DND-41 (cell line): ENCODE results near the gene HTT.

Experiments used
- ATAC-seq: fragments of 200-7000 bp; cut with Tn5 transposase; 3 replicates; pipeline ENCODE4 v1.9.1; 2021; ENCODE audit warnings: low read depth; ENCODE audit not compliant: insufficient read depth
- DNase-seq: peaks from one replicate; pipeline ENCODE4 v3.0.0-alpha.2; 2020
- H2AFZ ChIP-seq: 2 replicates; pipeline ENCODE4 v1.6.0; 2012; ENCODE audit warnings: low read depth, low read length
- H3K27ac ChIP-seq: 2 replicates; pipeline ENCODE4 v1.5.1; 2012; ENCODE audit warnings: low read length, inconsistent platforms
- H3K27me3 ChIP-seq: fragments of 200-600 bp; sonication (generic); 2 replicates; pipeline ENCODE4 v1.6.0; 2012; ENCODE audit warnings: low read length, mild to moderate bottlenecking, inconsistent platforms; ENCODE audit not compliant: insufficient read depth, poor library complexity
- H3K36me3 ChIP-seq: 2 replicates; pipeline ENCODE4 v1.5.1; 2012; ENCODE audit warnings: low read length, inconsistent platforms; ENCODE audit not compliant: insufficient read depth
- H3K4me1 ChIP-seq: 2 replicates; pipeline ENCODE4 v1.5.1; 2012; ENCODE audit warnings: mild to moderate bottlenecking, low read length; ENCODE audit not compliant: insufficient read depth
- H3K4me2 ChIP-seq: 2 replicates; pipeline ENCODE4 v1.6.0; 2012; ENCODE audit warnings: mild to moderate bottlenecking, moderate library complexity, low read length, inconsistent platforms; ENCODE audit not compliant: insufficient read depth
- H3K4me3 ChIP-seq, 2 experiments: fragments of 200-600 bp in 1 of 2; shearing (Covaris generic) in 1 of 2; 2 replicates each; pipeline ENCODE4 v1.5.1; 2012 to 2016; ENCODE audit warnings: inconsistent platforms in 2 of 2, low read length in 2 of 2, mild to moderate bottlenecking in 2 of 2, low read depth in 1 of 2, moderate library complexity in 1 of 2
- H3K79me2 ChIP-seq: 2 replicates; pipeline ENCODE4 v1.6.0; 2012; ENCODE audit warnings: low read length, inconsistent platforms; ENCODE audit not compliant: insufficient read depth
- H3K9ac ChIP-seq: 2 replicates; pipeline ENCODE4 v1.6.0; 2012; ENCODE audit warnings: low read depth, mild to moderate bottlenecking, inconsistent platforms, low read length, moderate library complexity
- H3K9me3 ChIP-seq: 2 replicates; pipeline ENCODE4 v1.5.1; 2012; ENCODE audit warnings: low read length, moderate library complexity, mild to moderate bottlenecking, inconsistent platforms; ENCODE audit not compliant: insufficient read depth, severe bottlenecking
- H4K20me1 ChIP-seq: 2 replicates; pipeline ENCODE4 v1.6.0; 2012; ENCODE audit warnings: low read length; ENCODE audit not compliant: insufficient read depth
- EZH2 ChIP-seq: IDR thresholded peaks from 3 replicates; pipeline ENCODE4 v1.6.1; 2012; ENCODE audit warnings: borderline replicate concordance, low read depth, mild to moderate bottlenecking, moderate library complexity, low read length, inconsistent platforms; ENCODE audit not compliant: severe bottlenecking
- TF ChIP-seq, protein P1 (sequence below): IDR thresholded peaks from 2 replicates; pipeline ENCODE4 v1.5.1; 2012; ENCODE audit warnings: borderline replicate concordance, low read length, moderate library complexity, mild to moderate bottlenecking; ENCODE audit not compliant: poor library complexity, severe bottlenecking; ENCODE audit errors: extremely low read depth

HTT gene

DNA sequence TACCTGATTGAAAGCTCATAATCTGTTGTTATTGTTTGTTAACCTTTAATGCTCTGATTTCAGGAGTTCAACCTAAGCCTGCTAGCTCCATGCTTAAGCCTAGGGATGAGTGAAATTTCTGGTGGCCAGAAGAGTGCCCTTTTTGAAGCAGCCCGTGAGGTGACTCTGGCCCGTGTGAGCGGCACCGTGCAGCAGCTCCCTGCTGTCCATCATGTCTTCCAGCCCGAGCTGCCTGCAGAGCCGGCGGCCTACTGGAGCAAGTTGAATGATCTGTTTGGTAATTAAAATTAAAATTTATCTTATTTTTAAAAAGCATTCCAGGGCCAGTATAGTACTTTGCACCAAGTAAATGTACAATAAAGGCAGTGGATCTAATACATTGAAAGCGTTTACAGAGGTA, 137.4 kb downstream of the HTT start:
- Histone ChIP-seq H3K4me1 (no peaks in the 10 kb centered on the region), H4K20me1 (no peaks in the 10 kb centered on the region), H2AFZ (no peak overlapping the region), H3K9ac (no peak overlapping the region), H3K36me3 (peaks cover 82% of the 10 kb centered on the region), H3K79me2 (no peaks in the 10 kb centered on the region), H3K27ac (no peak overlapping the region), H3K4me2 (no peak overlapping the region), H3K4me3 (no peak overlapping the region), H3K27me3 (no peaks in the 10 kb centered on the region), H3K9me3 (no peaks in the 10 kb centered on the region)
- TF ChIP-seq EZH2 = no peak
- TF ChIP-seq, protein P1, sequence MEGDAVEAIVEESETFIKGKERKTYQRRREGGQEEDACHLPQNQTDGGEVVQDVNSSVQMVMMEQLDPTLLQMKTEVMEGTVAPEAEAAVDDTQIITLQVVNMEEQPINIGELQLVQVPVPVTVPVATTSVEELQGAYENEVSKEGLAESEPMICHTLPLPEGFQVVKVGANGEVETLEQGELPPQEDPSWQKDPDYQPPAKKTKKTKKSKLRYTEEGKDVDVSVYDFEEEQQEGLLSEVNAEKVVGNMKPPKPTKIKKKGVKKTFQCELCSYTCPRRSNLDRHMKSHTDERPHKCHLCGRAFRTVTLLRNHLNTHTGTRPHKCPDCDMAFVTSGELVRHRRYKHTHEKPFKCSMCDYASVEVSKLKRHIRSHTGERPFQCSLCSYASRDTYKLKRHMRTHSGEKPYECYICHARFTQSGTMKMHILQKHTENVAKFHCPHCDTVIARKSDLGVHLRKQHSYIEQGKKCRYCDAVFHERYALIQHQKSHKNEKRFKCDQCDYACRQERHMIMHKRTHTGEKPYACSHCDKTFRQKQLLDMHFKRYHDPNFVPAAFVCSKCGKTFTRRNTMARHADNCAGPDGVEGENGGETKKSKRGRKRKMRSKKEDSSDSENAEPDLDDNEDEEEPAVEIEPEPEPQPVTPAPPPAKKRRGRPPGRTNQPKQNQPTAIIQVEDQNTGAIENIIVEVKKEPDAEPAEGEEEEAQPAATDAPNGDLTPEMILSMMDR = no peak
- ATAC-seq (no peak), DNase-seq (no peak)

DNA sequence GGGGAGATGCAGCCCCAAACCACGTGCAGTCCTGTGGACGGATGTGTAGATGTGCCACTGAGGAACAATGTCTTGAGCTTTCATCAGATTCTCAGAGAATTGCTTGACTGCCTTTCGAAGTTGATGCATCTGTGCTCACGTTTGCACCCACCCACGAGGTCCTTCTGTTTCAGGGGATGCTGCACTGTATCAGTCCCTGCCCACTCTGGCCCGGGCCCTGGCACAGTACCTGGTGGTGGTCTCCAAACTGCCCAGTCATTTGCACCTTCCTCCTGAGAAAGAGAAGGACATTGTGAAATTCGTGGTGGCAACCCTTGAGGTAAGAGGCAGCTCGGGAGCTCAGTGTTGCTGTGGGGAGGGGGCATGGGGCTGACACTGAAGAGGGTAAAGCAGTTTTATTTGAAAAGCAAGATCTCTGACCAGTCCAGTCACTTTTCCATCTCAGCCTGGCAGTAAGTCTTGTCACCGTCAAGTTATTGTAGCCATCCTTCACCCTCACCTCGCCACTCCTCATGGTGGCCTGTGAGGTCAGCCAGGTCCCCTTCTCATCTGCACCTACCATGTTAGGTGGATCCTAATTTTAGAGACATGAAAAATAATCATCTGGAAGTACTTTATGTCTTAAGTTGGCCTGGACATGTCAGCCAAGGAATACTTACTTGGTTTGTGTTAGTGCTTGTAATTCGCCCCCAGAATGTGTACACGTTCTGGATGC, 138.1 kb downstream of the HTT start:
- no peak overlapping the region for H3K4me3 ChIP-seq
- TF ChIP-seq, protein P1 = no peak
- no peak for TF ChIP-seq EZH2
- H2AFZ ChIP-seq = no peak overlapping the region
- H3K79me2 ChIP-seq = no peaks in the 10 kb centered on the region
- peaks cover 82% of the 10 kb centered on the region for H3K36me3 ChIP-seq
- no peaks in the 10 kb centered on the region for H4K20me1 ChIP-seq
- no peak overlapping the region for H3K27ac ChIP-seq
- no peak for ATAC-seq
- no peaks in the 10 kb centered on the region for H3K27me3 ChIP-seq
- H3K4me2 ChIP-seq = no peak overlapping the region
- no peaks in the 10 kb centered on the region for H3K9me3 ChIP-seq
- no peaks in the 10 kb centered on the region for H3K4me1 ChIP-seq
- DNase-seq = no peak
- H3K9ac ChIP-seq = no peak overlapping the region

DNA sequence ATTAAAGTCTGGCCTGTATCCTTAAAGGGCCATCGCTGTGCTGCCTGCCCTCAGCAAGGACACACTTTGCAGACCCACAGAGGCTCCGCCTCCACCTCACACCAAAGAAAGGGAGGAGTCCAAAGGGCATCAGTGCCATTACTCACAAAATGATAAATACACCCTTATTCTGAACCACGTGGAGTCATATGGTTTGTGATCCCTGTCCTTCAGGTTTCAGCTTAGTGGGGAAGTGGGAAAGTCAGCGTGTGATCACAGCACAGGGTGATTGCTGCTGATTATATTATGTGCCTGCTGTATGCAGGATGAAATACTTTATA, 138.6 kb downstream of the HTT start:
- TF ChIP-seq, protein P1 = no peak
- no peak for TF ChIP-seq EZH2
- no peaks in the 10 kb centered on the region for H3K27me3 ChIP-seq
- no peak overlapping the region for H3K9ac ChIP-seq
- H3K79me2 ChIP-seq = no peaks in the 10 kb centered on the region
- ATAC-seq (no peak), DNase-seq (no peak)
- H3K4me3 ChIP-seq = no peak overlapping the region
- H3K9me3 ChIP-seq = no peaks in the 10 kb centered on the region
- no peak overlapping the region for H2AFZ ChIP-seq
- no peaks in the 10 kb centered on the region for H4K20me1 ChIP-seq
- H3K36me3 ChIP-seq = peaks cover 83% of the 10 kb centered on the region
- H3K27ac ChIP-seq = no peak overlapping the region
- H3K4me2 ChIP-seq = no peak overlapping the region
- no peaks in the 10 kb centered on the region for H3K4me1 ChIP-seq
